Mucosa of descending colon (tissue), 3 donors: ENCODE measurements around the gene DYNLRB1. TPM values are rescaled to one million over a fixed set of nuclear protein-coding genes. Genes with fewer than 3 reads are reported as not detected.
"Not testable (repeated sequence)": the region's sequence is repeated elsewhere in the genome, so short reads cannot be mapped to it uniquely, and the experiment has no call there.

Experiments used
- ATAC-seq: fragments of 200-7000 bp; cut with Tn5 transposase; one replicate; pipeline ENCODE4 v1.9.1; 2020; ENCODE audit warnings: mild to moderate bottlenecking, moderate library complexity
- DNase-seq, 3 donors: peaks; one replicate each; pipeline ENCODE4 v3.0.0-alpha.2; 2020
- H3K36me3 ChIP-seq: fragments of 200-600 bp; one replicate; pipeline ENCODE4 v1.8.0; 2021; ENCODE audit warnings: low read depth, mild to moderate bottlenecking
- H3K4me1 ChIP-seq: fragments of 200-600 bp; one replicate; pipeline ENCODE4 v1.8.0; 2021; ENCODE audit warnings: low read depth, mild to moderate bottlenecking
- H3K4me3 ChIP-seq: fragments of 200-600 bp; one replicate; pipeline ENCODE4 v1.8.0; 2021; ENCODE audit warnings: mild to moderate bottlenecking
- H3K9me3 ChIP-seq: fragments of 200-600 bp; one replicate; pipeline ENCODE4 v1.8.0; 2021; ENCODE audit warnings: mild to moderate bottlenecking
- intact Hi-C, 2 donors: fragments of 100-400 bp; cut with DNase I in 1 of 2; cut with micrococcal nuclease in 1 of 2; formaldehyde crosslinking; loops; one replicate each; pipeline versions ENCODE4 v1.11.0 to v1.11.1; 2022; cut with DNase I, micrococcal nuclease
- total RNA-seq, 3 donors: library from RNA; stranded (reverse); fragmentation: NEBNext Ultra II Directional in 2 of 3; extraction: Animal tissue kit (Norgen Biotek cat#: 25700) in 2 of 3; gene quantifications; one replicate each; pipeline versions ENCODE4 v1.2.1 to v1.2.4, GENCODE V29; 2021 to 2023
- TF ChIP-seq, protein P1 (sequence below): fragments of 200-600 bp; IDR thresholded peaks from one replicate; pipeline ENCODE4 v1.8.0; 2022; ENCODE audit warnings: antibody characterized with exemption, mild to moderate bottlenecking
- donor health status: DM: no; HTN: no; CAD: no; lungs with moderate emphysema.
- donor health status: DM: no; HTN: no; CAD: no.
- donor health status: DM: no; HTN: yes; CAD: no.

The DYNLRB1 gene
- total RNA-seq, 3 donors from 2014 or later, result 110 to 137 (median 119) TPM

DNA sequence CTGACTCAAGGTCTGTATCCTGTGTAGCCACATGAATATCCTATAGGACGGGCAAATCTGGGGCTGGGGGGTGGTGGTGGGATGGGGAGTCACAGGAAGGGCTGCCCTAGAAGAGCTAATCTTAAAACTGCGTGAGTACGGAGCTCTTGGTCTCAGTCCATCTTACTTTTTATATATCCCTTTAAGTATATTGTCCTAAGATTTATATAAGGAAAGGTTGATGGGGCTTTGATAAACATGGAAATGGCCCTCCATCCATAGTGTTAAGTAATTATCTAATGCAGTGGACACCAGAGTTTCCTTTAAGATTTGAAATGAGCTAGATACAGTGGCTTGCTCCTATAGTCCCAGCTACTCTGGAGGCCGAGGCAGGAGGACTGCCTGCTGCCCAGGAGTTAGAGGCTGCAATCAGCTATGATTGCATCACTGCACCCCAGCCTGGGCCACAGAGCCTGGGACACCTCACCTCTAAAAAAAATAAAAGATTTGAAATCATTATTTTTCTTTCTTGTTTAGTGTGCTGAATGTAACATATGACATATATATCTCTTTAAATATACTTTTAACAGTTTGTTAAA is 24.2 kb upstream of the DYNLRB1 start:
- H3K9me3 ChIP-seq, result no peaks in the 10 kb centered on the region
- H3K4me3 ChIP-seq, result no peak overlapping the region
- no peak for DNase-seq
- no peaks in the 10 kb centered on the region for H3K4me1 ChIP-seq
- intact Hi-C loops, result no loop called here
- no peaks in the 10 kb centered on the region for H3K36me3 ChIP-seq
- no peak for ATAC-seq
- TF ChIP-seq, protein P1, sequence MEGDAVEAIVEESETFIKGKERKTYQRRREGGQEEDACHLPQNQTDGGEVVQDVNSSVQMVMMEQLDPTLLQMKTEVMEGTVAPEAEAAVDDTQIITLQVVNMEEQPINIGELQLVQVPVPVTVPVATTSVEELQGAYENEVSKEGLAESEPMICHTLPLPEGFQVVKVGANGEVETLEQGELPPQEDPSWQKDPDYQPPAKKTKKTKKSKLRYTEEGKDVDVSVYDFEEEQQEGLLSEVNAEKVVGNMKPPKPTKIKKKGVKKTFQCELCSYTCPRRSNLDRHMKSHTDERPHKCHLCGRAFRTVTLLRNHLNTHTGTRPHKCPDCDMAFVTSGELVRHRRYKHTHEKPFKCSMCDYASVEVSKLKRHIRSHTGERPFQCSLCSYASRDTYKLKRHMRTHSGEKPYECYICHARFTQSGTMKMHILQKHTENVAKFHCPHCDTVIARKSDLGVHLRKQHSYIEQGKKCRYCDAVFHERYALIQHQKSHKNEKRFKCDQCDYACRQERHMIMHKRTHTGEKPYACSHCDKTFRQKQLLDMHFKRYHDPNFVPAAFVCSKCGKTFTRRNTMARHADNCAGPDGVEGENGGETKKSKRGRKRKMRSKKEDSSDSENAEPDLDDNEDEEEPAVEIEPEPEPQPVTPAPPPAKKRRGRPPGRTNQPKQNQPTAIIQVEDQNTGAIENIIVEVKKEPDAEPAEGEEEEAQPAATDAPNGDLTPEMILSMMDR, result no peak

DNA sequence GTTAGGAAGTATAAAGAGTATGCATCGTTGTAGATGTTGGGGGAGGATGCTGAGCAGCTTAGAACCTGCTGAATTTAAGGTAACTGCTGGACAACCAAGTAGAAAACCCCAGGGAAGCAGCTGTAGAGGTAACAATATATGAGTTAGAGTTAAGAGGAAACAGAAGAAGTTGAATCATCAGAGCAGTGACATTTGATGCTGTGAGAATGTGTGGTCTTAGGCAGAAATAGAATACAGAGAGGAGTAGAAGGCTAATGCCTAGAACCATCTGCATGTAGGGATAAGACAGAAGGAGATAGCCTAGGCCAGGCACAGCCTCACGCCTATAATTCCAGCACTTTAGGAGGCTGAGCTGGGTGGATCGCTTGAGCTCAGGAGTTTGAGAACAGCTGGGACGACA is 22.6 kb upstream of the DYNLRB1 start:
- no peaks in the 10 kb centered on the region for H3K4me1 ChIP-seq
- H3K4me3 ChIP-seq, result no peak overlapping the region
- ATAC-seq (no peak), DNase-seq (no peak)
- H3K36me3 ChIP-seq, result no peaks in the 10 kb centered on the region
- H3K9me3 ChIP-seq, result no peaks in the 10 kb centered on the region
- intact Hi-C loops, result no loop called here
- TF ChIP-seq, protein P1, result no peak

GRCh38 chr20:34495307-34495706 is 20.9 kb upstream of the DYNLRB1 start:
- ATAC-seq, result no peak
- no peaks in the 10 kb centered on the region for H3K9me3 ChIP-seq
- no peak for DNase-seq
- H3K4me3 ChIP-seq, result no peak overlapping the region
- no peaks in the 10 kb centered on the region for H3K4me1 ChIP-seq
- intact Hi-C loops, result no loop called here
- TF ChIP-seq, protein P1, result no peak
- H3K36me3 ChIP-seq, result no peaks in the 10 kb centered on the region

DNA sequence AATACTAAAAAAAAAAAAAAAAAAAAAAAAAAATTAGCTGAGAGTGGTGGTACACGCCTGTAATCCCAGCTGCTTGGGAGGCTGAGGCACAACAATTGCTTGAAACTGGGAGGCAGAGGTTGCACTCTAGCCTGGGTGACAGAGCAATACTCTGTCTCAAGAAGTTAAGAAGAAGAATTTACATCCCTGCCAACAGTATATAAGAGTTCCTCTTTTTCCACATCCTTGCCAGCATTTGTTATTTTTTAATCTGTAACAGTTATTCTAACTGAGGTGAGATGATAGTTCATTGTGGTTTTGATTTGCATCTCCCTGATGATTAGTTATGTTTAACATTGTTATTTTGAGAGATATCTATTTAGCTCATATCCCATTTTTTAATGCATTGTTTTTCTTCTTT is 20.3 kb upstream of the DYNLRB1 start:
- Histone ChIP-seq H3K9me3 (peaks cover 4% of the 10 kb centered on the region), H3K4me1 (no peaks in the 10 kb centered on the region), H3K36me3 (no peaks in the 10 kb centered on the region), H3K4me3 (no peak overlapping the region)
- DNase-seq (no peak), ATAC-seq (no peak)
- TF ChIP-seq, protein P1, result no peak
- intact Hi-C loops, result no loop called here

DNA sequence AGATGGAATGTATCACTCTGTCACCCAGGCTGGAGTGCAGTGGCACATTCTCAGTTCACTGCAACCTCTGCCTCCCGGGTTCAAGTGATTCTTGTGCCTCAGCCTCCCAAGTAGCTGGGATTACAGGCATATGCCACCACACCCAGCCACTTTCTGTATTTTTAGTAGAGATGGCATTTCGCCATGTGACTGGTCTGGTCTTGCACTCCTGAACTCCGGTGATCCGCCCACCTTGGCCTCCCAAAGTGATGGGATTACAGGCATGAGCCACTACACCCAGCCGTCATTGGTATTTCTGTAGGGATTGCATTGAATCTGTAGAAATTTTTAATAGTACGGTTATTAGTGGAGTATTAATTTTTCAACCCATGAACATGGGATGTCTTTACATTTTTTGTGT is 18.6 kb upstream of the DYNLRB1 start:
- intact Hi-C loops, H3K9me3 ChIP-seq, H3K4me1 ChIP-seq, ATAC-seq, H3K36me3 ChIP-seq, H3K4me3 ChIP-seq, DNase-seq: not testable (repeated sequence)

GRCh38 chr20:34500823-34501222 is 15.4 kb upstream of the DYNLRB1 start:
- ATAC-seq (no peak), DNase-seq (no peak)
- Histone ChIP-seq H3K36me3 (peaks cover 4% of the 10 kb centered on the region), H3K4me1 (no peaks in the 10 kb centered on the region), H3K9me3 (peaks cover 6% of the 10 kb centered on the region), H3K4me3 (no peak overlapping the region)
- intact Hi-C loops, result no loop called here
- TF ChIP-seq, protein P1, result no peak
